SK-N-SH treated with all-trans-retinoic acid at 6 μM for 48 hours (cell line): ENCODE results near the gene INCENP.

Source experiments
- CREB5 ChIP-seq: fragments of 250-450 bp; sonication (Bioruptor Pico); IDR thresholded peaks from 2 replicates; pipeline ENCODE4 v1.5.1; 2020; ENCODE audit warnings: low read depth, mild to moderate bottlenecking, moderate library complexity
- CSDC2 ChIP-seq: fragments of 250-450 bp; sonication (Bioruptor Pico); IDR thresholded peaks from 2 replicates; pipeline ENCODE4 v1.5.0; 2020; ENCODE audit warnings: mild to moderate bottlenecking, moderate library complexity
- CSRNP3 ChIP-seq: fragments of 250-450 bp; sonication (Bioruptor Pico); IDR thresholded peaks from 2 replicates; pipeline ENCODE4 v1.5.1; 2021; ENCODE audit warnings: mild to moderate bottlenecking, moderate library complexity
- ESRRG ChIP-seq: fragments of 250-450 bp; sonication (Bioruptor Pico); IDR thresholded peaks from 2 replicates; pipeline ENCODE4 v1.6.1; 2021; ENCODE audit warnings: mild to moderate bottlenecking
- GLIS3 ChIP-seq: fragments of 250-450 bp; sonication (Bioruptor Pico); IDR thresholded peaks from 2 replicates; pipeline ENCODE4 v1.5.0; 2020; ENCODE audit warnings: mild to moderate bottlenecking, moderate library complexity
- OSR1 ChIP-seq: fragments of 250-450 bp; sonication (Bioruptor Pico); IDR thresholded peaks from 2 replicates; pipeline ENCODE4 v1.8.0; 2022; ENCODE audit warnings: moderate library complexity, mild to moderate bottlenecking, inconsistent platforms
- PATZ1 ChIP-seq: fragments of 250-450 bp; sonication (Bioruptor Pico); IDR thresholded peaks from 2 replicates; pipeline ENCODE4 v1.8.0; 2020; ENCODE audit warnings: mild to moderate bottlenecking, moderate library complexity, borderline replicate concordance
- POU6F1 ChIP-seq: fragments of 250-450 bp; sonication (Bioruptor Pico); IDR thresholded peaks from 2 replicates; pipeline ENCODE4 v1.8.0; 2021; ENCODE audit warnings: low read depth, mild to moderate bottlenecking, moderate library complexity, borderline replicate concordance
- PPARA ChIP-seq: fragments of 250-450 bp; sonication (Bioruptor Pico); IDR thresholded peaks from 2 replicates; pipeline ENCODE4 v1.5.0; 2020; ENCODE audit warnings: mild to moderate bottlenecking, borderline replicate concordance
- RARB ChIP-seq: fragments of 250-450 bp; sonication (Bioruptor Pico); IDR thresholded peaks from 2 replicates; pipeline ENCODE4 v1.8.0; 2021; ENCODE audit warnings: mild to moderate bottlenecking, moderate library complexity
- SNAI2 ChIP-seq: fragments of 250-450 bp; sonication (Bioruptor Pico); IDR thresholded peaks from 2 replicates; pipeline ENCODE4 v1.5.0; 2020; ENCODE audit warnings: mild to moderate bottlenecking, moderate library complexity
- ZC3H10 ChIP-seq: fragments of 250-450 bp; sonication (Bioruptor Pico); IDR thresholded peaks from 2 replicates; pipeline ENCODE4 v1.5.1; 2021; ENCODE audit warnings: mild to moderate bottlenecking, moderate library complexity
- ZFP3 ChIP-seq: fragments of 250-450 bp; sonication (Bioruptor Pico); IDR thresholded peaks from 2 replicates; pipeline ENCODE4 v1.5.0; 2020; ENCODE audit warnings: mild to moderate bottlenecking, moderate library complexity
- ZNF70 ChIP-seq: fragments of 450-650 bp; formaldehyde crosslinking; IDR thresholded peaks from 2 replicates; pipeline ENCODE4 v1.5.0; 2020; ENCODE audit warnings: mild to moderate bottlenecking, moderate library complexity

GRCh38 chr11:62077132-62077531 lies 46.7 kb upstream of the INCENP start:
- TF ChIP-seq ZFP3 (no peak), POU6F1 (no peak), SNAI2 (no peak), RARB (no peak), CSDC2 (CRISPR knock-in tag) (no peak), PATZ1 (CRISPR knock-in tag) (no peak), ZNF70 (CRISPR knock-in tag) (no peak), OSR1 (no peak), GLIS3 (CRISPR knock-in tag) (no peak), CREB5 (no peak), ESRRG (CRISPR knock-in tag) (no peak), PPARA (CRISPR knock-in tag) (no peak), CSRNP3 (CRISPR knock-in tag) (no peak), ZC3H10 (CRISPR knock-in tag) (no peak)
